ENCODE results near the gene DKKL1. TPM values are rescaled to one million over a fixed set of nuclear protein-coding genes. Genes with fewer than 3 reads are reported as not detected.

The DKKL1 gene
- total RNA-seq, 2 donors from 2014 or later, result not detected

- no peak for ATAC-seq
- no peak for DNase-seq
- peaks cover 12% of the 10 kb centered on the region for H3K36me3 Mint-ChIP-seq (ENCODE audit: low read depth)
These were observed 30.3 kb upstream of the DKKL1 start for GRCh38 chr19:49333418-49333805.

GRCh38 chr19:49333811-49334288 is 29.8 kb upstream of the DKKL1 start:
- ATAC-seq (peak; percentile 73), DNase-seq (peak; percentile 47 to 60 (median 53))
- H3K27me3 Mint-ChIP-seq, result no peaks in the 10 kb centered on the region
- H3K4me3 Mint-ChIP-seq, result peak overlapping the region; percentile 91
- H3K36me3 Mint-ChIP-seq (ENCODE audit: low read depth), result peaks cover 16% of the 10 kb centered on the region
- H3K27ac Mint-ChIP-seq, result peak overlapping the region; percentile 99
- H3K4me1 Mint-ChIP-seq, result peaks cover 57% of the 10 kb centered on the region
- H3K9me3 ChIP-seq (ENCODE audit: control insufficient read depth, low read length, poor library complexity, severe bottlenecking), result no peaks in the 10 kb centered on the region

More at GRCh38 chr19:49333418-49333805, 30.3 kb upstream of the DKKL1 start:
- H3K4me1 Mint-ChIP-seq, result peaks cover 56% of the 10 kb centered on the region
- H3K4me3 Mint-ChIP-seq, result peak overlapping the region; percentile 91
- no peaks in the 10 kb centered on the region for H3K9me3 ChIP-seq (ENCODE audit: control insufficient read depth, low read length, poor library complexity, severe bottlenecking)
- peak overlapping the region; percentile 99 for H3K27ac Mint-ChIP-seq
- no peaks in the 10 kb centered on the region for H3K27me3 Mint-ChIP-seq

GRCh38 chr19:49335071-49335783 is 28.4 kb upstream of the DKKL1 start, which contains the start of gene CD37:
Gene CD37 (plus strand): TSS chr19:49335406. CDS start chr19:49335541, 135 bp downstream.
- DNase-seq, result peak; percentile 28 to 37 (median 31)
- peak within 1 kb of the TSS; percentile 99 for H3K27ac Mint-ChIP-seq
- H3K9me3 ChIP-seq (ENCODE audit: control insufficient read depth, low read length, poor library complexity, severe bottlenecking), result no peaks in the 10 kb centered on the region
- ATAC-seq, result peak; percentile 65
- peak within 1 kb of the TSS; percentile 99 for H3K4me3 Mint-ChIP-seq
- H3K4me1 Mint-ChIP-seq, result peaks cover 57% of the 10 kb centered on the region
- no peaks in the 10 kb centered on the region for H3K27me3 Mint-ChIP-seq
- peaks cover 14% of the 10 kb centered on the region for H3K36me3 Mint-ChIP-seq (ENCODE audit: low read depth)

- DNase-seq, result no peak
- no peaks in the 10 kb centered on the region for H3K9me3 ChIP-seq (ENCODE audit: control insufficient read depth, low read length, poor library complexity, severe bottlenecking)
- H3K27me3 Mint-ChIP-seq, result no peaks in the 10 kb centered on the region
- peak; percentile 41 for ATAC-seq
- peak overlapping the region; percentile 99 for H3K4me3 Mint-ChIP-seq
- peaks cover 13% of the 10 kb centered on the region for H3K36me3 Mint-ChIP-seq (ENCODE audit: low read depth)
- H3K27ac Mint-ChIP-seq, result peak overlapping the region; percentile 99
- H3K4me1 Mint-ChIP-seq, result peaks cover 56% of the 10 kb centered on the region
These were observed 27.7 kb upstream of the DKKL1 start for GRCh38 chr19:49335784-49336481.

GRCh38 chr19:49336482-49337266 is 27.0 kb upstream of the DKKL1 start:
- no peaks in the 10 kb centered on the region for H3K9me3 ChIP-seq (ENCODE audit: control insufficient read depth, low read length, poor library complexity, severe bottlenecking)
- Mint-ChIP-seq H3K36me3 (ENCODE audit: low read depth) (peaks cover 13% of the 10 kb centered on the region), H3K27me3 (no peaks in the 10 kb centered on the region), H3K4me3 (peak overlapping the region; percentile 99), H3K4me1 (peaks cover 53% of the 10 kb centered on the region), H3K27ac (peak overlapping the region; percentile 99)
- DNase-seq (no peak), ATAC-seq (no peak)

- H3K9me3 ChIP-seq (ENCODE audit: control insufficient read depth, low read length, poor library complexity, severe bottlenecking), result no peaks in the 10 kb centered on the region
- DNase-seq (no peak), ATAC-seq (no peak)
- H3K27me3 Mint-ChIP-seq, result no peaks in the 10 kb centered on the region
- peaks cover 13% of the 10 kb centered on the region for H3K36me3 Mint-ChIP-seq (ENCODE audit: low read depth)
- H3K4me3 Mint-ChIP-seq, result peak overlapping the region; percentile 99
- peaks cover 50% of the 10 kb centered on the region for H3K4me1 Mint-ChIP-seq
- no peak overlapping the region for H3K27ac Mint-ChIP-seq
These were observed 26.2 kb upstream of the DKKL1 start for GRCh38 chr19:49337267-49338022.

- Mint-ChIP-seq H3K36me3 (ENCODE audit: low read depth) (peaks cover 16% of the 10 kb centered on the region), H3K27me3 (no peaks in the 10 kb centered on the region), H3K4me3 (peak overlapping the region; percentile 66), H3K4me1 (peaks cover 52% of the 10 kb centered on the region), H3K27ac (peak overlapping the region; percentile 68)
- H3K9me3 ChIP-seq (ENCODE audit: control insufficient read depth, low read length, poor library complexity, severe bottlenecking), result no peaks in the 10 kb centered on the region
- DNase-seq (no peak), ATAC-seq (no peak)
These were observed 25.5 kb upstream of the DKKL1 start for GRCh38 chr19:49338023-49338677.

- H3K4me1 Mint-ChIP-seq, result peaks cover 46% of the 10 kb centered on the region
- peaks cover 16% of the 10 kb centered on the region for H3K36me3 Mint-ChIP-seq (ENCODE audit: low read depth)
- DNase-seq, result no peak
- H3K27me3 Mint-ChIP-seq, result no peaks in the 10 kb centered on the region
- peak overlapping the region; percentile 68 for H3K27ac Mint-ChIP-seq
- H3K4me3 Mint-ChIP-seq, result peak overlapping the region; percentile 7
- H3K9me3 ChIP-seq (ENCODE audit: control insufficient read depth, low read length, poor library complexity, severe bottlenecking), result no peaks in the 10 kb centered on the region
- no peak for ATAC-seq
These were observed 24.9 kb upstream of the DKKL1 start for GRCh38 chr19:49338691-49339300.

GRCh38 chr19:49339301-49340068 is 24.2 kb upstream of the DKKL1 start:
- no peak for DNase-seq
- Mint-ChIP-seq H3K36me3 (ENCODE audit: low read depth) (peaks cover 16% of the 10 kb centered on the region), H3K27ac (peak overlapping the region; percentile 68), H3K27me3 (no peaks in the 10 kb centered on the region), H3K4me1 (peaks cover 41% of the 10 kb centered on the region), H3K4me3 (peak overlapping the region; percentile 47)
- H3K9me3 ChIP-seq (ENCODE audit: control insufficient read depth, low read length, poor library complexity, severe bottlenecking), result no peaks in the 10 kb centered on the region
- ATAC-seq, result no peak

- DNase-seq (no peak), ATAC-seq (peak; percentile 36)
- Mint-ChIP-seq H3K27ac (no peak overlapping the region), H3K27me3 (no peaks in the 10 kb centered on the region), H3K4me3 (peak overlapping the region; percentile 47), H3K4me1 (peaks cover 37% of the 10 kb centered on the region), H3K36me3 (ENCODE audit: low read depth) (peaks cover 16% of the 10 kb centered on the region)
- H3K9me3 ChIP-seq (ENCODE audit: control insufficient read depth, low read length, poor library complexity, severe bottlenecking), result no peaks in the 10 kb centered on the region
These were observed 23.4 kb upstream of the DKKL1 start for GRCh38 chr19:49340069-49340864.
